ENCODE measurements around the gene EVI5.

Gene EVI5

DNA sequence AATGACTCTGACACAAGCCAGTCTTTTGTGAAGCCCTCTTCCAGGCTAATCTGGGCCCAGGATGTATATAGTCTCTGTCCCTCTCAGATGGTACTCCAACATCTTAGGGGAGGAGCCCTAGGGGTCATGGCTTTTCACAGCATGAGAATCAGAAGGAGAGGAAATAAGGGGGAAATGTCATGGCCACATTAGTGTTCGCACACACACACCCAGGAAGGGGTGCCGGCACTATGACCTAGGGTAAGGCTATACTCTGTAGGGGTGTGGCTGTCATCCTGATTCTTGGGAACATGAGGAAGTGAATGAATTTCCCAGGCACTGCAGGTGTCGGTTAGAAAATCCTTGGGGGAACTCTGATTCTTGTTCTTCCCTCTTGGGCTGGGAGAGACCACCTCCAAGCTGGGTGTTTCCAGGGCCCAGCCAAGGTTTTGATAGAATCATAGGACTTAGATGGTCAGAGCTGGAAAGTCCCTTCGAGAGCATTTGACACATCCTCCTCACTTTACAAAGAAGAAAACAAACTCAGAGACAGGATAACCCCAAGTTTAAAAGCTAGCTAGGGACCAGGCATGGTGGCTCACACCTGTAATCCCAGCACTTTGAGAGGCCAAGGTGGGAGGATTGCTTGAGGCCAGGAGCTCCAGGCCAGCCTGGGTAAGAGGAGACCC, 320.2 kb downstream of the EVI5 start:
- no peak overlapping the region for H3K27ac ChIP-seq
- TF ChIP-seq, protein P1, sequence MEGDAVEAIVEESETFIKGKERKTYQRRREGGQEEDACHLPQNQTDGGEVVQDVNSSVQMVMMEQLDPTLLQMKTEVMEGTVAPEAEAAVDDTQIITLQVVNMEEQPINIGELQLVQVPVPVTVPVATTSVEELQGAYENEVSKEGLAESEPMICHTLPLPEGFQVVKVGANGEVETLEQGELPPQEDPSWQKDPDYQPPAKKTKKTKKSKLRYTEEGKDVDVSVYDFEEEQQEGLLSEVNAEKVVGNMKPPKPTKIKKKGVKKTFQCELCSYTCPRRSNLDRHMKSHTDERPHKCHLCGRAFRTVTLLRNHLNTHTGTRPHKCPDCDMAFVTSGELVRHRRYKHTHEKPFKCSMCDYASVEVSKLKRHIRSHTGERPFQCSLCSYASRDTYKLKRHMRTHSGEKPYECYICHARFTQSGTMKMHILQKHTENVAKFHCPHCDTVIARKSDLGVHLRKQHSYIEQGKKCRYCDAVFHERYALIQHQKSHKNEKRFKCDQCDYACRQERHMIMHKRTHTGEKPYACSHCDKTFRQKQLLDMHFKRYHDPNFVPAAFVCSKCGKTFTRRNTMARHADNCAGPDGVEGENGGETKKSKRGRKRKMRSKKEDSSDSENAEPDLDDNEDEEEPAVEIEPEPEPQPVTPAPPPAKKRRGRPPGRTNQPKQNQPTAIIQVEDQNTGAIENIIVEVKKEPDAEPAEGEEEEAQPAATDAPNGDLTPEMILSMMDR (conservative IDR thresholded peaks at IDR 0.05) = no peak

DNA sequence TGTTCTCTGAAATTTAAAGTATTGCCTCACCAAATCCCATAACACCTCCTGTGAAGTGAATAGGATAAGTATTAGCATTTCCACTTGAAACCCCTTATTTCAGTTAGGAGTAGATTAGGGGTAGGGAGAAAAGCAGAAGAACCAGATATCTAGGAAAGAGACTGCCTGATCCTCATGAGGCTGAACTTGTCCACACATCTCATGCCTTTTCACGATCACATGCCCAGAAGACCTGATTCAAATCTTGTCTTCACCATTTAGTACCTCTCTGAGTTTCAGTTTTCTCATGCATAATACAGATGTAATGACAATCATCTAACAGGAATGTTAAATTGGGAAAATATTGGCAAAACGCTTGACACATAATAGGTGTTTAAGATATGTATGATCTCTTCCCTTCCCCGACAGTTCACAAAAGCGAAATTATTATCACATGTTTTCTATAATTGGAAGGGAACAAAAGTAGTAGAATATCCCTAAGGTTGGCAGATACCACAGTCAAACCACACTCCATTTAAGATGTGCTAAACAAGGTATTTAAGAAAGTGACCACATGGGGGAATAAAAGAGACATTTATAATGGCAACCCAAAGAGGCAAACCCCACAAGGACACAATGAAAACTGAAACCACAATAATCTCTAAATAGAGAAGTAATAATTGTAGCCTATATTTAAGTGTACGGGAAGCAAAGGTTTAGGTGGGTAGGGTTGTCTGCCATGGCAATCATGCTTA, 323.4 kb downstream of the EVI5 start:
- TF ChIP-seq, protein P1 (conservative IDR thresholded peaks at IDR 0.05) = no peak
- H3K27ac ChIP-seq = no peak overlapping the region

DNA sequence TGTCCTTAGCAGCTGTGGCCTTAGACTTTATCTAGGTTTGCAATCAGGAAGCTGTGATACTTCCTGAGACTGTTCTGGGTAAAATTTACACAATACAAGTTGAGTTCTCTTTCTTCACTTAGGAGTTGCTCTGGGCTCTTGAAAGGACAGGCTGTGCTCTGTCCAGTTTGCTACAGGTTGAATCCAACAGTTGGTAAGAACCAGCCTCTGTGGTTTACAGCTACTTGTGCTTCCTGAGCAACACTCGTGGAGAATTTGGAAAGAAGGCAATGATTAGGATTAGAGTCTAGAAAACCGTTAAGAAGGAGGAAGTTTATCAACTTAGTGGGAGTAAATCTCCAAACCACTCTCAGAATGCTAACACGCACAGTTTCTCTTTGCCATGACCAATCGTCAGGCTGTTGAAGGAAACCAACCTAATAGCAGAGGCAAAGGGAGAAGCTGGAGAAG, 325.0 kb downstream of the EVI5 start:
- no peak overlapping the region for H3K27ac ChIP-seq

More for the DNA sequence above, 325.0 kb downstream of the EVI5 start:
- TF ChIP-seq, protein P1 (conservative IDR thresholded peaks at IDR 0.05) = no peak
